GM21825 (cell line): ENCODE measurements around the gene DAGLA.

Experiments used
- ATAC-seq: cut with Tn5 transposase; IDR thresholded peaks from one replicate; pipeline ENCODE4 v1.9.1; 2021; ENCODE audit warnings: mild to moderate bottlenecking, moderate library complexity; ENCODE audit not compliant: unreplicated experiment

The DAGLA gene

DNA sequence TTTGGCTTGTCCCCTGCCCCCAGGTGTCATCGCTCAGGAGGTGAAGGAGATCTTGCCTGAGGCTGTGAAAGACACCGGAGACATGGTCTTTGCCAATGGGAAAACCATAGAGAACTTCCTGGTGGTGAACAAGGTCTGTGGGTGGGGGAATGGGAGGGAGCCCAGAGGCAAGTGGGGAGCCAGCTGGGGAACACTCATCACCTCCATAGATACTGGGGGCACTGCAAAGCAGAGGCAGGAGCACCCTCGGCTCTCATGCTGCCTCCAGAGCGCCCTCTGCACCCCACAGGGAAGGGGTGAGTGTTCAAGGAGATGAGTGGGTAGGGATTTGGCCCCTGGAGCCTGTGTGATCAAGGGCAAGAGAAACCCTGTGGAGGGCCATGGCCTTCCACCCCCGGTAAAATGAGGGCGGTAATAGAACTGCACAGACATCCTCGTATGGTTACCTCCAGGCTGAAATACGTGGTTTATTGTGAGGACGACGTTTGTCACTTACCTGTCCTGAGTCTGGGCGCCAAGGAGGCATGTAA, 98.2 kb downstream of the DAGLA start:
- no peak for ATAC-seq

DNA sequence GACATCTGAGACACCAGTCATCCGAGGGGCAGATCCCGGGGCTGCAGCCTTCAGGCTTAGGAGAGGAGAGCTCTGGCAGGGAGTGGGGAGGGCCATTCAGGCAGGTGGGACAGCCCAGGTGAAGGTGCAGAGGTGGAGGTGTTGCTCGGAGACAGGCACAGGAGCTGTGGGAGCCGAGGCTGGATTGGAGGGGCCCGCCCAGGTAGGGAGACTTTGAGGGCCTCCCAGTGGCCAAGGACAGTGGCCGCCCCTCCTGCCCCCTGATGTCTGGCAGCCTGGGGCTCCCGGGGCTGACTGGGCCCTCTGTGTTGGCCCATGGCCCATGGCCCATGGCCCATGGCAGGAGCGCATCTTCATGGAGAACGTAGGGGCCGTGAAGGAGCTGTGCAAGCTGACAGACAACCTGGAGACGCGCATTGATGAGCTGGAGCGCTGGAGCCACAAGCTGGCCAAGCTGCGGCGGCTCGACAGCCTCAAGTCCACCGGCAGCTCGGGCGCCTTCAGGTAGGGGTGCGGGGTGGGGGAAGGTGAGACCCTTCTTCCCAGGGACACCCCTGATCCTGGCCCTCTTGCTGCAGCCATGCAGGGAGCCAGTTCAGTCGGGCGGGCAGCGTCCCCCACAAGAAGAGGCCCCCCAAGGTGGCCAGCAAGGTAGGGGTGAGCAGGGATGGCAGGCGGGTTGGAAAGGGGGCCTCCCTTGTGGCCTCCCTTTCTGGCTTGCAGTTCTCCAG, 98.9 kb downstream of the DAGLA start:
- no peak for ATAC-seq

DNA sequence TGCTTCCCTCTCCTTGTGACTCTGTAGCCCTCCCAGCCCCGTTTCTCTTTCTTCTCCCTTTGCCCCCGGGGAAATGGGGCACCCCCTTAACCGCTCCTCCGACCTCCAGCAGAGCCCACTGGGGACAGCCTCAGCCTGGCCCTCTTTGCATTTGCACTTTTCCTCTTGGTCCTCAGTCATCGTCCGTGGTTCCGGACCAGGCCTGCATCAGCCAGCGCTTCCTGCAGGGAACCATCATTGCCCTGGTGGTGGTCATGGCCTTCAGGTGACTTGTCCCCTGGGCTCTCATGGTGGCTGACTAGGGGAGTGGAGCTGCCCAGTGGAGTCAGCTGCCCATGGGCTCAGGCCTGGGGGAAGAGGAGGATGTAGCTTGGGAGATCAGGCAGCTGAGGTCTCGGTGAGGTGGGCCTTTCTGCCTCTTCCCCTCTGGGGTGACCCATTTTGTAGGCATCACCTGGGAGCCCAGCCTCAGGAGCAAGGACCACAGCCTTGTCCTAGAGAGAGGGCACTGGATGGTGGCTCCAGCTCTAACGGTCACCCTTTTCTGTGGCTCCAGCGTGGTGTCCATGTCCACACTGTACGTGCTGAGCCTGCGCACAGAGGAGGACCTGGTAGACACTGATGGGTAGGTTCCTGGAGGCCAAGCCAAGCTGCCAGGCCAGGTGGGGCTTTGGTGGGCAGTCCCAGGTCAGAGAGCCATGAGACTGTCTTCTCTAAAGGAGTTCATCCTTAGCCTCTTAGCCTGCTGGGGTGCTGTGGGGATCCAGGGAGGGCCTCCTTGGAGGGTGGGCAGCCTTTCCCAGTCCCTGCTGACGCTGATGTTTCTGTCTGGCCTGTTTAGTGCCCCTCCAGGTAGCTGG, 99.7 kb downstream of the DAGLA start:
- ATAC-seq, result no peak

DNA sequence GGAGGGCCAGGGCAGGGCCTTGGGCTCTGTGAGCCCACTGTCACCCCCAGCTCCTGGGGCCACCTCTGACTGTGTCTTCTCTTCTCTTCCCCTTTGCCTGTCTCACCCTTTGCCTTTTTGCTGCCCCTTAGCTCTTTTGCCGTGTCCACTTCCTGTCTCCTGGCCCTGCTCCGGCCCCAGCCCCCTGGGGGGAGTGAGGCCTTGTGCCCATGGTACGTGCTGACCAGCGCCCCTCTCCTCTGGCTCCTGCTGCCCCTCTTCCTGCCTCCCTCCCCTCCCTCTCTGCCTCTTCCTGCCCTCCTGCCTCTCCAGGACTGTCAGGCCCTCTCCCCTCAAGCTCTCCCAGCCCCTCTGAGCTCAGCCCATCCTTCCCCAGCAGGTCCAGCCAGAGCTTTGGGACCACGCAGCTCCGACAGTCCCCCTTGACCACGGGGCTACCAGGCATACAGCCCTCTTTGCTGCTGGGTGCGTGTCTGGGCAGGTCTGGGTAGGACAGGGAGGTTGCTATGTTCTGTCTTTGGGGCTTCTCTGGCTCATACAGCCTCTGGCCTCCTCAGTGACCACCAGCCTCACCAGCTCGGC, 100.5 kb downstream of the DAGLA start:
- no peak for ATAC-seq

DNA sequence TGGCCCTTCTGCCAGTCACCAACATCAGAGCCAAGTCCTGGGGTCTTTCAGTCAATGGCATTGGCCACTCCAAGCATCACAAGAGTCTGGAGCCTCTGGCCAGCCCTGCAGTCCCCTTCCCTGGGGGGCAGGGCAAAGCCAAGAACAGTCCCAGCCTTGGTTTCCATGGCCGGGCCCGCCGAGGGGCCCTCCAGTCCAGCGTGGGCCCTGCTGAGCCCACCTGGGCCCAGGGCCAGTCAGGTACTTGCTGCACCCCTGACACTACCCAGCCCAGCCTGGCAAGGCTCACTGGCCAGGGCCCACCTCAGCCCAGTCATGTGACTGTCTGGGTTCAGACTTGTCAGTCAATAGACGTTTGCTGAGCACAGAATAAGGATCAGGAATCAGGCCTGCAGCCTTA, 101.4 kb downstream of the DAGLA start:
- ATAC-seq, result no peak

DNA sequence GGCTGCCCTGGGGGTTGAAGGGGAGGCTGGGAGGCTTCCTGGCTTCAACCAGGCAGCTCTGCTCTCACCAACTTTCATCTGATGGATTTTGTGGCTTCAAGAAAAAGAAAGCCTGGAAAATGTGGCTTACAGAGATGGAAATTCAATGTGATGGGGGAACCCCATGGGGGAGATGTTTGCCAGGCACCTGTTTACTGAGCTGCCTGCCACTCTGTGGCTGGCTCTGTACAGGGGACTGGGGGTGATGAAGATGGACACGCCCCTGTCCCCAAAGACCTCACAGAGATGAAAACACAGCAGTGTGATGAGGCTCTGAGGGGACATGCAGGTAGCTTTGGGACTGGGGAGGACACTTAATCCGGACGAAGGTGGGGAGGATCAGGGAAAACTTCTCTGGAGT, 102.1 kb downstream of the DAGLA start:
- no peak for ATAC-seq

DNA sequence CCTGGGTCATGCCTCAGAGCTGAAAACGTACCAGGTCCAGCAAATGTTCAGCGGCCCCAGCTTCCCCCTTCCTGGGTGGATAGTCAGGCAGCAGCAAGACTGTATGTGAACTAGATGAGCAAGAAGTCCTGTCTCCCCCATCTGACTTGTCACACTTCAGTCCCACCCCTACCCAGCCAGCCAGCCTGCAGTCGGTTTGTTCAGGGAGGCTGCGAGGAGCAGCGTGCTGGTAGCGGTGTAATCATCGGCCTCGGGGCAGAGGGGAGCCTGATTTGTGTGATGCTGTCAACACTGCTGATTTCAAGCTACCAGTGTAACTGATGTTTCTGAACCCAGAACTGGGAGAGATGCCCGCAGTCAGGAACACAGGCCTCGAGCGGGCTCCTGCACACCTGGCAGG, 102.7 kb downstream of the DAGLA start:
- no peak for ATAC-seq

DNA sequence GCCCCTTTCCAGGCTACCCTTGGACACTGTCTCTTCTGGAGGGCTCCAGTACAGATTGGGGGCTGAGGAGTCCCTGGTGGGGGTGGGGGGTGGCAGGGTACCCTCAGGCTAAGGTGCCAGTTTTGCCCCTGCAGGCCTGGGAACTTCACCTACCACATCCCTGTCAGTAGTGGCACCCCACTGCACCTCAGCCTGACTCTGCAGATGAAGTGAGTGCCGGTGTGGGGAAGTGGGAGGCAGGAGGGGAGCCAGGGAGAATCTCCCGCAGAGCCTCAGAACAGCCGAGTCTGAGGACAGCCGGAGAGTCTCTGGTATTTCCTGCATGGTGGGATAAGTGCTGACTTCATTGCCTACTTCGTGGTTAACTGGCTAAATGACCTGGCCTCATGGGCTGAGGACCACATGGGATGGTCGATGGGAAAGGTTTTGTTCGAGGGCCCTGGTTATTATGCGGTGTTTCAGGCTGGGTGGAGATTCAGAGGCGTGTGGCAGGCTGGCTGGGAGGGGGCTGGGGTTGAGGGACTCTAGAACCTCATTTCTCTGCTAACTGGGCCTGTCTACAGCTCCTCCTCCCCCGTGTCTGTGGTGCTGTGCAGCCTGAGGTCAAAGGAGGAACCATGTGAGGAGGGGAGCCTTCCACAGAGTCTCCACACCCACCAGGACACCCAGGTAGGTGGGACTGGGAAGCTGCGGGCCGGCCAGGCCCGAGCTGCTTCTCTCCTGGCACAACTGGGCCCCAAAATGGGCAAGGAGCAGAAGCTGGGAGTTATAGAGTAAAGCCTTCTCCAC, 103.7 kb downstream of the DAGLA start:
- no peak for ATAC-seq

DNA sequence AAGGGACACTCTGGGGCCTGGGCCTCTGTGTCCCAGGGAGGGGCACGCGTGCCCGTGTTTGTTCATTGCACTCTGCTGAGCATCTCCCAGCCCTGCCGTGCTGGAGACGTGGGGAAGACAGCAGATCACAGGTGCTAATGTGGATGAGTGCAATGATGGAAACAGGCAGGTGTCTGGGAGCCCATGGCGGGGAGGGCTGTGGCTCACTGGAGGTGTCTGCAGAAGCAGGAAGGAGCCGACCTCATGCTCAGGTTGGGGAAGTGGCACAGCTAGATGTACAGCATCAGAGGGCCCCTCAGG, 104.3 kb downstream of the DAGLA start:
- no peak for ATAC-seq

DNA sequence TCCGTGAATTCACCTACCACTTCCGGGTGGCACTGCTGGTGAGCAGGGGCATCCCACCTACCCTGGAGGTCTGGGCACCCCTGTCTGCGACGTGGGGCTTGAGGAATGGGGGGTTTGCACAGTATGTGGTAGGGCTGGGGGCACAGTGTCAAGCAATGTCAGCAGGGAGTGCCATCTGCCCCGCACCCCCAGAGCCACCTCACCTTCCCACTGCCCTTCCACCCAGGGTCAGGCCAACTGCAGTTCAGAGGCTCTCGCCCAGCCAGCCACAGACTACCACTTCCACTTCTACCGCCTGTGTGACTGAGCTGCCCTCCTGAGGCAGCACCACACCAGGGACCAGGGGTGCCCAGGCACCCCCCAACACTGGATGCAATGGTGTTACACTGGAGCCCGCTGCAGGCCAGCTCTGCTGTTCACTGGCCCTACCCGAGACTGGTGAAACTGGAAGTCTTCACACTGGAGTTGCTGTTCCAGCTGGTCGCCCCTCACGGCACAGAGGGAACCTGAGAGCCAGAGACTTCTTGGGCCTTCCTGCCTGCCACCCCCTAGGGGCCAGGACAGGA, 105.7 kb downstream of the DAGLA start:
- ATAC-seq, result peak; percentile 41

DNA sequence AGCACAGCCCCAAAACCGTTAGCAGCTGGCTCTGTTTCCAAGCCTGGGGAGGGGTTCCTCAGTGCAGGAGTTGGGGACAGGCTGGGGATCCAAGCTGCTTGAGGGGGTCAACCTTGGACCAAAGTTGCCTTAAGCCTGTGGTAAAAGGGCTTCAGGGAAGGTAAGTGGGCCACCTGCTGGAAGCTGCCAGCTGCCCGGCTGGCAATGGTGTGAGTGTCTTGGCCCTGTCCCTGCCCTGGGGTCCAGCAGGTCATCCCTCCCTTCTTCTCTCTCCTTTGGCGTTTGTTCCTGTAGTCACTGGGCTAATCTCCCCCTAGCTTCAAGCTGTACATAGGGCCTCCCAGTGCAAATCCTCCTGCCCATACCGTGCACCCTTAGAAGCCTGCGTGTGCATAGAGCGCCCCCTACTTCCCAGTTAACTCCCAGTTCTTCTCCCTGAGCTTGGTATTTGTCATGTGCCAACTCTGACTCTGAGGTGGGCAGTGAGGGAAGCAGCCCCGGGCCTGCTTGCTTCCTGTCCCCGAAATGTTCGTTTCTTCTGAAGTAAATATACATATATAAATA, 107.8 kb downstream of the DAGLA start:
- no peak for ATAC-seq

DNA sequence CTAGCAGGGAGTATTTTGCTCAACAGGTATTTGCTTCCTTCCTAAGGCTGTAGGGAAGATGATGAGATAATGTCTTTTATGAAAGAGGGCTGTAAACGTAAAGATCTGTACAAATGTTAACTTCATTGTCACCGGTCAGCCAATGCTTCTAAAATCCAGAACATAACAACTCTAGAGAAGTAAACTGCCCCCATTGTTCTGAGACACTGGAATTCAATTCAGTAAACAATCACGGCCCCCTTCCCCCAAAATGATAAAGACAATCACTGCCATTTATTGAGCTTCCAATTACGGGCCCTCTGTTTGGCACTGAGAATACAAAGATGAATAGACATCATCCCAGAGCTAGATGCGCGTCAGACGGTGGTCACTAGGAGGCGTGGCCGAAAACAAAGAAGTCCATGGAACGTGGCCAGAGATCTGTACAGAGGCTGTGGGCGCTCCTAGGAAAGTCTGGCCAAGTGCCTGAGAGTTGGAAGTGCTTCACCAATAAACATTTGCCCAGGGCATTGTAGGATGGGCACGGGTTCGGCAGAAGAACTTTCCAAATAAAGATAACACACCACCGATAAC, 111.6 kb downstream of the DAGLA start:
- peak; percentile 24 for ATAC-seq

DNA sequence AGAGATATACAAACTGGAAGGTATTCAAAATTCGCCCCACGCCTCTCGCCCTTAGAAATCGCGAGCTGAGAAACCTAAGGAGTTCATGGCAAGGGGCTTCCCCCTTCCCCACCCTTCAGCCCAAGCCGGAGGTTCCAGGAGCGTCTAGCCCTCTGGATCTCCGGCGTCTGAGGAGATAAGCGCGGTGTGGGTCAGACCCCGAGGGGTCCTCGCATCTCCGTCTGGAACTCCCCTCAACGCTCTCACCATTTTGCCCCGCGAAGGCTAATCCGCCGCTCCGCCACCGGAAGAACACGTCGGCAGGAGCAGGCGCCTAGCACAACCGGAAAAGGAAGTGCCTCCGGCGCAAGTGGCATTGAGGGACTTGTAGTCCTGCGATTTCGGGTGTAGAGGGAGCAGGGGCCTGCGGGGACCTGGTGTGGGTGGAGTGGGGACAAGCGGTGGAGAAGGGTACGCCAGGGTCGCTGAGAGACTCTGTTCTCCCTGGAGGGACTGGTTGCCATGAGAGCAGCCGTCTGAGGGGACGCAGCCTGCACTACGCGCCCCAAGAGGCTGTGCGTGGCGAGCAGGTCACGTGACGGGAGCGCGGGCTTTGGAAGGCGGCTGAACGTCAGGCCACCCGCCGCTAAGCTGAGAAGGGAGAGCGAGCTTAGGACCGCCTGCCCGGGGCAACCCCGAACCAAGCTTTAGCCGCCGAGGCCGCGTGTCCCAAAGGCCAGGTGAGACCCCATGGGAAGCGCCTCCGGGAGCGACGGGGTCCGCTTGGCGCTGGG, 112.3 kb downstream of the DAGLA start, which contains the start of the genes FEN1 and TMEM258:
Gene FEN1, plus strand, starts transcription at position 602 of the 773 bp plus-strand sequence. CDS start 2,451 bp downstream, outside the sequence.
Gene TMEM258, minus strand, starts transcription at position 290 of the 773 bp plus-strand sequence. Its CDS starts 41 bp downstream, at position 249.
- ATAC-seq, result peak; percentile 77

DNA sequence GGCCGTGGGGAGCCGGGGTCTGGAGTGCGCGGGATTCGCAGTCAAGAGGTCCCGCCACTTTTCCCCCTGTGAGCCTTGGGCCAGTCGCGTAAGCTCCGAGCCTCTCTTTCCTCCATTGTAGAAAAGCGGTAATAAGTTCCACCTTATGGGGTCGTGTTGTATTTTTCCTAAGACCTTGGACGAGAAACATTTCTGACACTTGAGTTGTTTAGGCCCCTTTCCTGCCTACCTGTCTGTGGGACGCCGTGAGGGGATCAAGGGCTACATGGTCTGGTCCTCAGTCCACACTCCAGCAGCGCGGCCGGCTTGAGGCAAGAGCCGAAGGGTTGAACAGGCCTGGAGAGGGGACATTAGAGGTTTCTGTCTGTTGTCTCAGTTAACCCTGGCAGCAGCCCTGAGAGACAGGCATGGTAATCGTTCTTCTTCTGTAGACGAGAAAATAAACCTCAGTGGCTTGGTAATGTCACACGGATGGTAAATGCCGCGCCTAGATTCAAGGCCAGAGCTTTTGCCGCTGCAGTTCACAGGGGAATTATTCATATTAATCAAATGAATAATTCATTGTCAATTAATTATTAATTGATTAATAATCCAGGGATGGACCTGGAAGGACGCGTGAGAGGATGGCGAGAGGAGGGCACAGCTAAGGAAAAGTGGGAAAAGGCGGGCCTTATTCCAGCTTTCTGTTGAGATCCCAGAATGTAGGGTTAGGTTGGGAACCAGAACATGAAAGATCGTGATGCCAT, 113.1 kb downstream of the DAGLA start:
- ATAC-seq, result no peak

DNA sequence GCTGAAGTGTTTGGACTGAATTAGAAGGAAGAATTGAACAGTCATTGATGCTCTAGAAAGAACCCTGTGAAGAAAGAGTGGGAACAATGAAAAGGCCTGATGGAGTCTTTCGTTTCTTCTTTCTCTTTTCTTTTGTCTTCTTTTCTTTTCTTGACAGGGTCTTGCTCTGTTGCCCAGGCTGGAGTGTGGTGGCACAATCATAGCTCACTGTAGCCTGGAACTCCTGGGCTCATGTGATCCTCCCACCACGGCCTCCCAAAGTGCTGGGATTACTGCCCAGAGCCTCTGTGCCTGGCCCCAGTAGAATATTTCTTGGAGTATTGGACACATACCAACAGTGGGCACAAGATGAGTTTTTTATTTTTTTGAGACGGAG, 113.6 kb downstream of the DAGLA start:
- ATAC-seq, result no peak

DNA sequence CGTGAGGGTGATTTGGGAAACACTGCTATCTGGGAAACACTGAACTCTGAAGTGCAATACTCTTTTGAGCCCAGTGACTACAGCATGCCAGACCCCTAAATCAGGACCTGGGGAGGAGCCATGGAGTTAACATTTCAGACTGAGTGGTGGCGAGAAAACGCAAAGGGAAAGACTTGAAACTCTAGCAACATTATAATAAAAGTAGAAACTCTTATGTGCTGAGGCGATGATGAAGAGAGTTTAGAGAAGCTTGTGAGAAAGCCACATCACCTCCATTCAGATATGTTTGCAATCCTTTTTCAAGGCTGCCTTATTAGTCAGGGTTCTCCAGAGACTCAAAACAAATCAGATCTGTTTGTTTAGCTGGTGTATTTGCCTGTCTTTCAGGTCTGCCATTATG, 114.4 kb downstream of the DAGLA start:
- no peak for ATAC-seq

DNA sequence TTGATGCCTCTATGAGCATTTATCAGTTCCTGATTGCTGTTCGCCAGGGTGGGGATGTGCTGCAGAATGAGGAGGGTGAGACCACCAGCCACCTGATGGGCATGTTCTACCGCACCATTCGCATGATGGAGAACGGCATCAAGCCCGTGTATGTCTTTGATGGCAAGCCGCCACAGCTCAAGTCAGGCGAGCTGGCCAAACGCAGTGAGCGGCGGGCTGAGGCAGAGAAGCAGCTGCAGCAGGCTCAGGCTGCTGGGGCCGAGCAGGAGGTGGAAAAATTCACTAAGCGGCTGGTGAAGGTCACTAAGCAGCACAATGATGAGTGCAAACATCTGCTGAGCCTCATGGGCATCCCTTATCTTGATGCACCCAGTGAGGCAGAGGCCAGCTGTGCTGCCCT, 115.3 kb downstream of the DAGLA start:
- ATAC-seq, result no peak

DNA sequence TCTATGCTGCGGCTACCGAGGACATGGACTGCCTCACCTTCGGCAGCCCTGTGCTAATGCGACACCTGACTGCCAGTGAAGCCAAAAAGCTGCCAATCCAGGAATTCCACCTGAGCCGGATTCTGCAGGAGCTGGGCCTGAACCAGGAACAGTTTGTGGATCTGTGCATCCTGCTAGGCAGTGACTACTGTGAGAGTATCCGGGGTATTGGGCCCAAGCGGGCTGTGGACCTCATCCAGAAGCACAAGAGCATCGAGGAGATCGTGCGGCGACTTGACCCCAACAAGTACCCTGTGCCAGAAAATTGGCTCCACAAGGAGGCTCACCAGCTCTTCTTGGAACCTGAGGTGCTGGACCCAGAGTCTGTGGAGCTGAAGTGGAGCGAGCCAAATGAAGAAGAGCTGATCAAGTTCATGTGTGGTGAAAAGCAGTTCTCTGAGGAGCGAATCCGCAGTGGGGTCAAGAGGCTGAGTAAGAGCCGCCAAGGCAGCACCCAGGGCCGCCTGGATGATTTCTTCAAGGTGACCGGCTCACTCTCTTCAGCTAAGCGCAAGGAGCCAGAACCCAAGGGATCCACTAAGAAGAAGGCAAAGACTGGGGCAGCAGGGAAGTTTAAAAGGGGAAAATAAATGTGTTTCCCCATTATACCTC, 115.8 kb downstream of the DAGLA start:
- ATAC-seq, result no peak
